Smooth muscle cell (in vitro differentiated cells): ENCODE results near the gene FXYD1. TPM values are rescaled to one million over a fixed set of nuclear protein-coding genes. Genes with fewer than 3 reads are reported as not detected.
"Not testable (repeated sequence)": the region's sequence is repeated elsewhere in the genome, so short reads cannot be mapped to it uniquely, and the experiment has no call there.

Experiments
- DNase-seq: peaks from one replicate; lab custom pipeline; 2025; ENCODE audit not compliant: unreplicated experiment; lab: John Stamatoyannopoulos, UW
- H2AFZ ChIP-seq: fragments of 200-600 bp; sonication (generic); 2 replicates; pipeline ENCODE4 v1.6.0; 2016; ENCODE audit warnings: antibody characterized with exemption, low read depth, mild to moderate bottlenecking
- H3F3A ChIP-seq: fragments of 200-600 bp; sonication (generic); 2 replicates; pipeline ENCODE4 v1.6.0; 2017; ENCODE audit warnings: antibody characterized with exemption, low read depth
- H3K27ac ChIP-seq: fragments of 200-600 bp; sonication (generic); 2 replicates; pipeline ENCODE4 v1.5.1; 2016; ENCODE audit warnings: low read depth, mild to moderate bottlenecking
- H3K27me3 ChIP-seq: fragments of 200-600 bp; sonication (generic); 2 replicates; pipeline ENCODE4 v1.6.1; 2016; ENCODE audit warnings: low read depth, mild to moderate bottlenecking
- H3K36me3 ChIP-seq: fragments of 200-600 bp; sonication (generic); 2 replicates; pipeline ENCODE4 v1.5.1; 2016; ENCODE audit warnings: low read depth
- H3K4me1 ChIP-seq: fragments of 200-600 bp; sonication (generic); 2 replicates; pipeline ENCODE4 v1.5.1; 2016; ENCODE audit warnings: low read depth
- H3K4me2 ChIP-seq: fragments of 200-600 bp; sonication (generic); 2 replicates; pipeline ENCODE4 v1.6.0; 2016; ENCODE audit warnings: mild to moderate bottlenecking
- H3K4me3 ChIP-seq: fragments of 200-600 bp; sonication (generic); 2 replicates; pipeline ENCODE4 v1.5.1; 2016; ENCODE audit warnings: mild to moderate bottlenecking
- H3K79me2 ChIP-seq: fragments of 200-600 bp; sonication (generic); 2 replicates; pipeline ENCODE4 v1.6.0; 2016; ENCODE audit warnings: low read depth, mild to moderate bottlenecking
- H3K9ac ChIP-seq: fragments of 200-600 bp; sonication (generic); 2 replicates; pipeline ENCODE4 v1.6.0; 2016; ENCODE audit warnings: low read depth
- H3K9me3 ChIP-seq: fragments of 200-600 bp; sonication (generic); replicated peaks from 2 replicates; pipeline ENCODE4 v1.5.1; 2016; ENCODE audit warnings: low read depth
- H4K20me1 ChIP-seq: fragments of 200-600 bp; sonication (generic); 2 replicates; pipeline ENCODE4 v1.6.0; 2016; ENCODE audit warnings: low read depth
- CTCF ChIP-seq: fragments of 200-600 bp; sonication (generic); IDR thresholded peaks from 2 replicates; pipeline ENCODE4 v1.5.1; 2017; ENCODE audit warnings: borderline replicate concordance, mild to moderate bottlenecking, antibody characterized with exemption; ENCODE audit not compliant: insufficient read depth, poor library complexity, severe bottlenecking
- WGBS: methylation state at CpG from one replicate; pipeline ENCODE4 v1.1.7; 2016; ENCODE audit warnings: low lambda C conversion rate; 5-methylcytosine and 5-hydroxymethylcytosine counted together
- polyA plus RNA-seq: library from polyadenylated mRNA; unstranded; fragments of >200 nt; fragmentation: Nextera tagmentation; extraction: Ambion mirVana; gene quantifications from 2 replicates; pipeline ENCODE4 v1.2.1, GENCODE V29; 2016
- total RNA-seq: library from RNA; depleted of rRNA; stranded (reverse); fragments of >200 nt; gene quantifications from 2 replicates; pipeline ENCODE4 v1.2.3, GENCODE V29; 2014

FXYD1 gene
- total and polyA plus RNA-seq, 2 experiments from 2014 or later, result 2.7 to 3.2 TPM

GRCh38 chr19:35128398-35129057 is 10.1 kb upstream of the FXYD1 start:
- Histone ChIP-seq H3K27ac (no peak overlapping the region), H3K4me2 (no peak overlapping the region), H4K20me1 (no peaks in the 10 kb centered on the region), H3K79me2 (no peaks in the 10 kb centered on the region), H2AFZ (no peak overlapping the region), H3K36me3 (no peaks in the 10 kb centered on the region), H3K4me1 (peaks cover under 1% of the 10 kb centered on the region), H3K4me3 (no peak overlapping the region), H3F3A (no peaks in the 10 kb centered on the region), H3K9me3 (no peaks in the 10 kb centered on the region), H3K27me3 (no peaks in the 10 kb centered on the region), H3K9ac (no peak overlapping the region)
- 88% methylated on average over 9 of the region's 9 CpGs for WGBS
- no peak for DNase-seq
- TF ChIP-seq CTCF, result no peak

- H4K20me1 ChIP-seq, H3K9me3 ChIP-seq, H3K4me2 ChIP-seq, H2AFZ ChIP-seq, H3F3A ChIP-seq, H3K36me3 ChIP-seq, H3K4me1 ChIP-seq, DNase-seq, H3K4me3 ChIP-seq, H3K27me3 ChIP-seq, H3K79me2 ChIP-seq, H3K9ac ChIP-seq, H3K27ac ChIP-seq: not testable (repeated sequence)
- 84% methylated on average over 14 of the region's 14 CpGs for WGBS
Observed at GRCh38 chr19:35129724-35130274, 8.8 kb upstream of the FXYD1 start.

DNA sequence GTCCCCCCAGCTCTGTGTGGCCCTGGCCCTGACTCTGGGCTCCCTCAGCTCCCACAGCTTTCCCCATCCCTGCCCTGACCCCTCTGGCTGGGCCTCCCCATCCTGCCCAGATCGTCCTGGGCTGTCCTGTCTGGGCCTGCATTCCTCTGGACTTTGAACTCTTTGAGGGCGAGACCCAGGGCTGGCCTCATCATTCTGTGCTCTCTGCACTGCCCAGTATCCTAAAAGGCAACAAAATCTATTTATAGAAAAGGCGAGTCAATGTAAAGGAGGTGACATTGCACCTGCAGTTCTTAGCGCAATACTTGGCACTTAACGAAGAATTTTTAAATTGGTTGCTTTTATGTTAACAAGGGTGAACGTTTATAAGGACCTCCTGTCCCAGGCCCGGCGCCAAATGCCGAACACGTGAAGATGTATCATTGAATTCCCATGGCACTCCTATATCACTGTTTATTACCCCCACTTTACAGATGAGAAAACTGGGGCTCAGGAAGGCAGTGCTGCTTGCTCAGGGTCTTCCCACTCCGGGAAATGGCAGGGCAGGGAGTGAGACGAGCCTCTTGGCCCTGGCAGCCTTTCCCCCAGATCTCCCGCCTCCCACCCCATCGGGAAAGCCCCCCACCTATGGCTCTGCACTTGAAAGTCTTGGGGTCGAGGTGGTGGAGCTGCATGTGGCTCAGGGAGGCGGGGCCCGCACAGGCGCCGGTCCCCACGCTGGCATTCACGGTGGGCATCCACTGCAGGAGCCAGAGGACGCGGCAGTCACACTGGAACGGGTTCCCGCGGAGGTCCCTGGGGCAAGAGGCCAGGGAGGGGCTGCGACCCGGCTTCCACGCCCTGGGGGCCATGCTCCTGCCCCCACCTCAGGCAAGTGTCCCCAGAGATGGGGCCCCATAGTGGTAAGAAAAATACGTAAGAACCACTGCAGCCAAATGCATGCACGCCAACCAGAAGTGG is 7.6 kb upstream of the FXYD1 start:
- no peak overlapping the region for H3K4me2 ChIP-seq
- H3K4me1 ChIP-seq, result peaks cover 8% of the 10 kb centered on the region
- no peaks in the 10 kb centered on the region for H3K9me3 ChIP-seq
- H3K27me3 ChIP-seq, result no peaks in the 10 kb centered on the region
- no peaks in the 10 kb centered on the region for H3F3A ChIP-seq
- H3K36me3 ChIP-seq, result no peaks in the 10 kb centered on the region
- H4K20me1 ChIP-seq, result no peaks in the 10 kb centered on the region
- H3K4me3 ChIP-seq, result no peak overlapping the region
- H2AFZ ChIP-seq, result no peak overlapping the region
- no peak for DNase-seq
- H3K27ac ChIP-seq, result no peak overlapping the region
- TF ChIP-seq CTCF, result no peak
- no peaks in the 10 kb centered on the region for H3K79me2 ChIP-seq
- no peak overlapping the region for H3K9ac ChIP-seq
- 90% methylated on average over 31 of the region's 31 CpGs for WGBS

DNA sequence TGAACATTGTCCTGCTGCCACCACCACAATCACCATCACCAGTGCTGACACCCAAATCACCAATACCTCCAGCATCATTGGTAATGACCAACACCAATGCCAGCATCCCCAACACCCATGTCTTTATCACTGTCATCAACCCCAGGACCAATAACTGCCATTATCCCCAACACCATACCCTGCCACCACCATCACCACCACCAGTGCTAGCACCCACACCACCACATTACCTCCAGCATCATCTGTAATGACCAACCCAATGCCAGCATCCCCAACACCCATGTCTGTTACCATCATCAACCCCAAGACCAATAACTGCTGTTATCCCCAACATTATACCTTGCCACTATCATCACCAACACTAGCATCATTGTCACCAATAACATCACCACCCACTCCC is 6.4 kb upstream of the FXYD1 start:
- no peaks in the 10 kb centered on the region for H3K79me2 ChIP-seq

More for the DNA sequence above, 6.4 kb upstream of the FXYD1 start:
- no peak overlapping the region for H2AFZ ChIP-seq
- DNase-seq, result no peak
- H3K9me3 ChIP-seq, result no peaks in the 10 kb centered on the region
- H3K4me3 ChIP-seq, result no peak overlapping the region
- peaks cover 8% of the 10 kb centered on the region for H3K4me1 ChIP-seq
- TF ChIP-seq CTCF, result no peak
- H3K9ac ChIP-seq, result no peak overlapping the region
- H3F3A ChIP-seq, result no peaks in the 10 kb centered on the region
- no peaks in the 10 kb centered on the region for H4K20me1 ChIP-seq
- H3K36me3 ChIP-seq, result no peaks in the 10 kb centered on the region
- H3K27me3 ChIP-seq, result no peaks in the 10 kb centered on the region
- no peak overlapping the region for H3K27ac ChIP-seq
- no peak overlapping the region for H3K4me2 ChIP-seq
